Astrocyte of the spinal cord (primary cell): Measurements from ENCODE around the gene ECT2L.

Experiments used
- DNase-seq: peaks from one replicate; pipeline ENCODE4 v3.0.0; 2011; ENCODE audit warnings: low read depth, low spot score
- H3K4me3 ChIP-seq: 2 replicates; pipeline ENCODE4 v1.5.1; 2011; ENCODE audit warnings: low read depth, mild to moderate bottlenecking, low read length, moderate library complexity
- CTCF ChIP-seq: IDR thresholded peaks from 2 replicates; pipeline ENCODE4 v1.5.1; 2012; ENCODE audit warnings: low read depth, mild to moderate bottlenecking, low read length, inconsistent platforms
- in situ Hi-C: cut with HindIII; loops from 2 replicates; pipeline ENCODE4 v1.10.0; 2017; ENCODE audit warnings: low sequenced_read_pairs

The ECT2L gene

GRCh38 chr6:138849791-138850190 lies 53.9 kb downstream of the ECT2L start:
- H3K4me3 ChIP-seq: no peak overlapping the region
- TF ChIP-seq CTCF: no peak
- in situ Hi-C loops: no loop called here
- DNase-seq: no peak

- H3K4me3 ChIP-seq: no peak overlapping the region
- no peak for TF ChIP-seq CTCF
- in situ Hi-C loops: no loop called here
- no peak for DNase-seq
Observed at GRCh38 chr6:138856654-138857053, 60.8 kb downstream of the ECT2L start.

- in situ Hi-C loops: no loop called here
- no peak overlapping the region for H3K4me3 ChIP-seq
- no peak for TF ChIP-seq CTCF
- no peak for DNase-seq
Observed at GRCh38 chr6:138857775-138858174, 61.9 kb downstream of the ECT2L start.

GRCh38 chr6:138862456-138862855 lies 66.6 kb downstream of the ECT2L start:
- DNase-seq: no peak
- no peak for TF ChIP-seq CTCF
- in situ Hi-C loops: no loop called here
- no peak overlapping the region for H3K4me3 ChIP-seq

- no peak for TF ChIP-seq CTCF
- in situ Hi-C loops: no loop called here
- H3K4me3 ChIP-seq: no peak overlapping the region
- DNase-seq: peak; percentile 2
Observed at GRCh38 chr6:138863321-138863720, 67.4 kb downstream of the ECT2L start.

GRCh38 chr6:138864343-138864890 lies 68.5 kb downstream of the ECT2L start:
- in situ Hi-C loops: no loop called here
- DNase-seq: no peak
- no peak for TF ChIP-seq CTCF
- no peak overlapping the region for H3K4me3 ChIP-seq

- in situ Hi-C loops: no loop called here
- no peak overlapping the region for H3K4me3 ChIP-seq
- DNase-seq: no peak
- TF ChIP-seq CTCF: no peak
Observed at GRCh38 chr6:138865480-138866109, 69.7 kb downstream of the ECT2L start.
